Transverse colon (tissue), 4 donors: ENCODE measurements around the gene EHBP1L1. TPM values are rescaled to one million over a fixed set of nuclear protein-coding genes. Genes with fewer than 3 reads are reported as not detected.

Source experiments
- DNase-seq: peaks from one replicate; pipeline ENCODE4 v3.0.0-alpha.2; 2019
- H3K27ac ChIP-seq, 4 donors: fragments of 200-600 bp; sonication (generic); 2 replicates each; pipeline ENCODE4 v1.5.1; 2016 to 2018; ENCODE audit warnings: inconsistent platforms in 4 of 4
- H3K27me3 ChIP-seq: fragments of 200-600 bp; sonication (generic); 2 replicates; pipeline ENCODE4 v1.5.1; 2017; ENCODE audit warnings: inconsistent platforms
- H3K36me3 ChIP-seq, 4 donors: fragments of 200-600 bp; sonication (generic); 2 replicates each; pipeline ENCODE4 v1.5.1; 2017 to 2019; ENCODE audit warnings: inconsistent platforms in 4 of 4
- H3K4me1 ChIP-seq, 4 donors: fragments of 200-600 bp; sonication (generic); 2 replicates each; pipeline ENCODE4 v1.5.1; 2017 to 2020; ENCODE audit warnings: inconsistent platforms in 4 of 4
- H3K4me3 ChIP-seq, 4 donors: fragments of 200-600 bp; sonication (generic); 1 replicate in 1 of 4; 2 replicates in 3 of 4; pipeline versions ENCODE4 v1.5.1 to v1.6.1; 2017 to 2019; ENCODE audit warnings: inconsistent platforms in 4 of 4
- H3K9me3 ChIP-seq, 2 donors: fragments of 200-600 bp; sonication (generic); 2 replicates each; pipeline ENCODE4 v1.5.1; 2017 to 2019; ENCODE audit warnings: inconsistent platforms in 2 of 2
- EP300 ChIP-seq: sonication (generic); formaldehyde crosslinking; IDR thresholded peaks from one replicate; pipeline ENCODE4 v1.6.1; 2017; ENCODE audit warnings: antibody characterized with exemption, low read depth
- POLR2A ChIP-seq: fragments of 450-650 bp; IDR thresholded peaks from one replicate; pipeline ENCODE4 v1.6.1; 2016; ENCODE audit warnings: antibody characterized with exemption, mild to moderate bottlenecking, moderate library complexity
- POLR2AphosphoS5 ChIP-seq, 3 donors: sonication (generic); formaldehyde crosslinking; IDR thresholded peaks; one replicate each; pipeline ENCODE4 v1.6.1; 2016; ENCODE audit warnings: antibody characterized with exemption in 3 of 3
- WGBS, 2 donors: methylation state at CpG; one replicate each; pipeline ENCODE4 v1.1.5; 2018; ENCODE audit warnings: low coverage in 1 of 2; 5-methylcytosine and 5-hydroxymethylcytosine counted together
- in situ Hi-C, 4 donors: fragments of 200-750 bp; cut with MboI; loops; one replicate each; pipeline versions ENCODE4 v1.15.0 to v1.15.1; 2017; ENCODE audit warnings: low sequenced_read_pairs in 3 of 4, low pct_ligation_motif_present in 1 of 4, low pct_unique_long_range_greater_than_20kb in 1 of 4
- intact Hi-C: fragments of 100-400 bp; cut with DNase I; formaldehyde crosslinking; loops from one replicate; pipeline ENCODE4 v1.15.1; 2023; ENCODE audit warnings: low total_unique reads
- total RNA-seq, 4 donors: library from RNA; depleted of rRNA; stranded (reverse); fragments of >200 nt; gene quantifications; one replicate each; pipeline ENCODE4 v1.1.0, GENCODE V29; 2016
- TF ChIP-seq, protein P1 (sequence below), 5 experiments: fragments of 200-600 bp in 3 of 5; fragments of 450-650 bp in 2 of 5; sonication (generic) in 3 of 5; IDR thresholded peaks; 1 replicate in 2 of 5; 2 replicates in 3 of 5; pipeline ENCODE4 v1.5.1; 2016 to 2017; ENCODE audit warnings: antibody characterized with exemption in 5 of 5, inconsistent platforms in 3 of 5, mild to moderate bottlenecking in 2 of 5, moderate library complexity in 1 of 5

Gene EHBP1L1
- total RNA-seq, 4 donors from 2014 or later = 90.2 to 215 (median 106) TPM

DNA sequence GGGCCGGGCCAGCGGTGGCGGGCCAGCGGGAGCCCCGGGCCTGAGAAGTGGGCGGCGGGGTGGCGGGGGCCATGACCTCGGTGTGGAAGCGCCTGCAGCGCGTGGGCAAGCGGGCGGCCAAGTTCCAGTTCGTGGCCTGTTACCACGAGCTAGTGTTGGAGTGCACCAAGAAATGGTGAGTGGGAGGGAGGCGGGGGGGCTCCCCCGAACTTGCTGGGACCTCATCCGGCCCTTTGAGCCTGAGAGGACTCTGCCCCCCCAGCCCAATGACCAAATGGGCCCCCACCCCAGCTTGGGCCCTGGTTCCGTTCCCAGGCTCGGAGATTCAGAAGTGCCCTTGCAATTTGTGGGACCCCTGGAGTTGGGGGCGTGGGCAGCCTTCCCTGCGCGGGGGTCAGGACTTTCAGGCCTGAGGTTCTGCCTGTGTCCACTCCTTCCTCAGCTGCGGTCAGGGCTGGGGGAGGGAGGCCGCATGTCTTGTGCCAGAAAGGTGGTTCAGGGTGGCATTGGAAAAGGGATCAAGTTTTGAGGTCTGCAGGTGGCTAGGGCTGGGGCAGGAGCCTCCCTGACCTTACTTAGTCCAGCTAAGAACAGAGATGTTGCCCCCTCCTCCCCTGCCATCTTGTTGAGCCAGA is 496 bp downstream of the EHBP1L1 start:
- in situ Hi-C loops = no loop called here

DNA sequence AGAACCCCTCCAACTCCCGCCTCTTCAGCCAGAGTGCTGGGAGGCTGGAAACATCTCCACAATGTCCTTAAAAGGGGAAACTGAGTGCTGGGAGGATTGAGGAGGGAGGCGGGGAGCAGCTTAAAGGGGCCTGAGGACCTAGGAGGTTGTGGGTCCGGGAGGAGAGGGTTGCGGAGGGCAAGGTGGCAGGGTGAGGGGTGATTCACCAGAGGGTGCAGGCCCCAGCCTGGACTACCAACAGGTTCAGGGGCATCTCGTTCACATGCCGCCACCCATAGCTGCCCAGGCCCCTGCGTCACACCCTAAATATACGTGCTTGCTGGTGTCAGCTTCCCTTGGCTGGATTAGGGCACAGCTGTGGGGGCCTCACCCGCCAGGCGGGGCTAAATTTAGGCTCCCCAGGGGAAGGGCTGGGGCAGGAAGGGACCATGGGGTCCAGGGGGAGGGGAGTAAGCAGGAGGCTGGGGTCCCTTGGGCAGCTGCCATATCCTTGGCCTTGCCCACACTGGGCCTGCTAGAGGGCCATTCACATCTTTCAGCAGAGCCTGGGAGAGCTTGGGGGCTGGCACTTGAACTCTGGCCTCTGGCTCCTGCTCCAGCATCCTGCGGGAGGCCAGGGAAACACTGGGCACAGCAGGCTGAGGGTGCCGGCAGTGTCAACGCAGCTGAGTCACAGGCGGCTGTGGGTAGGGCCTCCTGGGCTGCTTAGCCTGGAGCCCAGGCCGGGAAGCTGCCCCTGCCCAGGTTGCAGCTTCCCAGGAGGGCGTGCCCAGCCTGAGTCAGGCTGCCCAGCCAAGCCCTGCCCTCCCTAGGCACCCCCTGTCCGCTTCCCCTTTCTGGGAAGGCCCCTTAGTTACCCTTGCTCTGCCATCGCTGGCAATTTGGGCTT is 1.3 kb downstream of the EHBP1L1 start:
- Histone ChIP-seq H3K4me1 (peaks cover 31 to 57% (median 47%) of the 10 kb centered on the region in 4 donors), H3K4me3 (peak overlapping the region; percentile 80 to 94 (median 86)), H3K27me3 (no peaks in the 10 kb centered on the region), H3K9me3 (no peaks in the 10 kb centered on the region), H3K36me3 (peaks cover 0 to 22% (median 6%) of the 10 kb centered on the region in 4 donors), H3K27ac (peak overlapping the region; percentile 96 to 98 (median 96))
- in situ Hi-C loops = no loop called here
- TF ChIP-seq POLR2AphosphoS5 (IDR thresholded peaks at IDR 0.05) (peak; percentile 31 to 73 (median 51)), POLR2A (peak; percentile 48)
- TF ChIP-seq, protein P1, sequence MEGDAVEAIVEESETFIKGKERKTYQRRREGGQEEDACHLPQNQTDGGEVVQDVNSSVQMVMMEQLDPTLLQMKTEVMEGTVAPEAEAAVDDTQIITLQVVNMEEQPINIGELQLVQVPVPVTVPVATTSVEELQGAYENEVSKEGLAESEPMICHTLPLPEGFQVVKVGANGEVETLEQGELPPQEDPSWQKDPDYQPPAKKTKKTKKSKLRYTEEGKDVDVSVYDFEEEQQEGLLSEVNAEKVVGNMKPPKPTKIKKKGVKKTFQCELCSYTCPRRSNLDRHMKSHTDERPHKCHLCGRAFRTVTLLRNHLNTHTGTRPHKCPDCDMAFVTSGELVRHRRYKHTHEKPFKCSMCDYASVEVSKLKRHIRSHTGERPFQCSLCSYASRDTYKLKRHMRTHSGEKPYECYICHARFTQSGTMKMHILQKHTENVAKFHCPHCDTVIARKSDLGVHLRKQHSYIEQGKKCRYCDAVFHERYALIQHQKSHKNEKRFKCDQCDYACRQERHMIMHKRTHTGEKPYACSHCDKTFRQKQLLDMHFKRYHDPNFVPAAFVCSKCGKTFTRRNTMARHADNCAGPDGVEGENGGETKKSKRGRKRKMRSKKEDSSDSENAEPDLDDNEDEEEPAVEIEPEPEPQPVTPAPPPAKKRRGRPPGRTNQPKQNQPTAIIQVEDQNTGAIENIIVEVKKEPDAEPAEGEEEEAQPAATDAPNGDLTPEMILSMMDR (IDR thresholded peaks at IDR 0.05) = no peak
- peak; percentile 81 for DNase-seq
- 28% methylated on average over 13 of the region's 18 CpGs; no CpG with 5 or more reads in 1 of the 2 donors for WGBS, 2 donors
- intact Hi-C loops = loop anchor here (5.0 kb wide), 1 partner anchor 35 kb away; no protein-coding TSS in a partner anchor

More for the DNA sequence above, 496 bp downstream of the EHBP1L1 start:
- Histone ChIP-seq H3K27me3 (no peaks in the 10 kb centered on the region), H3K4me1 (peaks cover 38 to 65% (median 55%) of the 10 kb centered on the region in 4 donors), H3K36me3 (peaks cover 0 to 16% (median 6%) of the 10 kb centered on the region in 4 donors), H3K27ac (peak overlapping the region; percentile 96 to 98 (median 96)), H3K9me3 (no peaks in the 10 kb centered on the region), H3K4me3 (peak overlapping the region; percentile 80 to 94 (median 86))
- WGBS, 2 donors = 4% methylated on average over 21 of the region's 26 CpGs; no CpG with 5 or more reads in 1 of the 2 donors
- TF ChIP-seq, protein P1 (IDR thresholded peaks at IDR 0.05) = no peak
- TF ChIP-seq POLR2A (no peak), POLR2AphosphoS5 (IDR thresholded peaks at IDR 0.05) (no peak), EP300 (no peak)
- no peak for DNase-seq
- intact Hi-C loops = loop anchor here (5.0 kb wide), 1 partner anchor 34 kb away; no protein-coding TSS in a partner anchor

DNA sequence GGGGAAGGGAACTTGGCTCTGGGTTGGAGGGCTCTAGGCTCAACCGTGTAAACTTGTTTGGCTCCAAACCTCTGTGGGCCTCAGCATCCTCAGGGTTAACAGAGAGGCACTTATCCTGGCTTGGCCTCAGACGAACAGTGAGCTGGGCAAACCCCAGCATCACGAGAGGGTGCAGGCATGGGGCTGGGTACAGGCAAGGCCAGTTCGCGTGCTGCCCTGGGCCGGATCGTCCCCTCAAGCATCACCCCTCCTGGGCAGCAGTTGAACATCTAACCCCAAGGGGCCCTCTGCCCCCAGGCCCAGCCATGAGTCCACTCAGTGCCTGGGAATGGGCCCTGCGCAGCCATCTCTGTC is 1.9 kb downstream of the EHBP1L1 start:
- Histone ChIP-seq H3K4me3 (peak overlapping the region; percentile 80 to 94 (median 86)), H3K27me3 (no peaks in the 10 kb centered on the region), H3K27ac (peak overlapping the region; percentile 96 to 98 (median 96)), H3K9me3 (no peaks in the 10 kb centered on the region), H3K4me1 (peaks cover 30 to 56% (median 46%) of the 10 kb centered on the region in 4 donors), H3K36me3 (peaks cover 0 to 22% (median 6%) of the 10 kb centered on the region in 4 donors)
- peak; percentile 15 for DNase-seq
- intact Hi-C loops = loop anchor here (5.0 kb wide), 1 partner anchor 35 kb away; no protein-coding TSS in a partner anchor
- in situ Hi-C loops = no loop called here
- 69% methylated on average over 7 of the region's 8 CpGs; no CpG with 5 or more reads in 1 of the 2 donors for WGBS, 2 donors
- TF ChIP-seq, protein P1 (IDR thresholded peaks at IDR 0.05) = no peak
- no peak for TF ChIP-seq POLR2AphosphoS5 (IDR thresholded peaks at IDR 0.05)
- no peak for TF ChIP-seq EP300
- TF ChIP-seq POLR2A = no peak

DNA sequence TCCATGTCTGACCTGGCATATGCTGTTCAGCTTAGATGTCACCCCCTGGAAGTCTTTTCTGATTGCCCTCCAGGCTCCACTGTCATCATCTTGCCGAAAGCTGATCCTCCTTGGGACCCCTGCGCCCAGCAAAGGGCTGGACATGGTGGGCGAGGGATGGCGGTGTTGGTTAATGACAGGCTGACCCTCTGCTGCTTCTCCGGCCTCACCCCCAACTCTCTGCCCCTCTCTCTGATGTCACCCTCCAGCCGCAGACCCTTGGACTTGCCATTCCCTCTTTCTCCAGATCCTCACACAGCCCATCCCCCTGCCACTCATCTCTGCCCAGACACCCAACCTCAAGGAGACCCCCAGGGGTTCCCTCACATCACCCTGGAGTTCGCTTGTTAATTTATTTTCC is 2.3 kb downstream of the EHBP1L1 start:
- H3K27me3 ChIP-seq = no peaks in the 10 kb centered on the region
- 91 to 96% methylated on average over 7 of the region's 7 CpGs for WGBS, 2 donors
- intact Hi-C loops = loop anchor here (5.0 kb wide), 1 partner anchor 36 kb away; no protein-coding TSS in a partner anchor
- peak overlapping the region; percentile 96 to 98 (median 96) for H3K27ac ChIP-seq
- peaks cover 0 to 22% (median 6%) of the 10 kb centered on the region in 4 donors for H3K36me3 ChIP-seq
- peaks cover 28 to 53% (median 44%) of the 10 kb centered on the region in 4 donors for H3K4me1 ChIP-seq
- peak; percentile 6 for DNase-seq
- no peaks in the 10 kb centered on the region for H3K9me3 ChIP-seq
- TF ChIP-seq, protein P1 (IDR thresholded peaks at IDR 0.05) = no peak
- TF ChIP-seq POLR2A = no peak
- TF ChIP-seq EP300 = no peak
- TF ChIP-seq POLR2AphosphoS5 (IDR thresholded peaks at IDR 0.05) = no peak
- H3K4me3 ChIP-seq = peak overlapping the region in 1 of 4 donors; percentile 83
- in situ Hi-C loops = no loop called here
